Stimulated activated CD8-positive, alpha-beta memory T cell treated with anti-CD3 and anti-CD28 coated beads, Interleukin-4, amount 100 ng/mL, for 48 hours (primary cell): ENCODE results near the gene ZNF750.

ENCODE experiments used
- DNase-seq: peaks from one replicate; pipeline ENCODE4 v3.0.0-alpha.2; 2020

The ZNF750 gene

DNA sequence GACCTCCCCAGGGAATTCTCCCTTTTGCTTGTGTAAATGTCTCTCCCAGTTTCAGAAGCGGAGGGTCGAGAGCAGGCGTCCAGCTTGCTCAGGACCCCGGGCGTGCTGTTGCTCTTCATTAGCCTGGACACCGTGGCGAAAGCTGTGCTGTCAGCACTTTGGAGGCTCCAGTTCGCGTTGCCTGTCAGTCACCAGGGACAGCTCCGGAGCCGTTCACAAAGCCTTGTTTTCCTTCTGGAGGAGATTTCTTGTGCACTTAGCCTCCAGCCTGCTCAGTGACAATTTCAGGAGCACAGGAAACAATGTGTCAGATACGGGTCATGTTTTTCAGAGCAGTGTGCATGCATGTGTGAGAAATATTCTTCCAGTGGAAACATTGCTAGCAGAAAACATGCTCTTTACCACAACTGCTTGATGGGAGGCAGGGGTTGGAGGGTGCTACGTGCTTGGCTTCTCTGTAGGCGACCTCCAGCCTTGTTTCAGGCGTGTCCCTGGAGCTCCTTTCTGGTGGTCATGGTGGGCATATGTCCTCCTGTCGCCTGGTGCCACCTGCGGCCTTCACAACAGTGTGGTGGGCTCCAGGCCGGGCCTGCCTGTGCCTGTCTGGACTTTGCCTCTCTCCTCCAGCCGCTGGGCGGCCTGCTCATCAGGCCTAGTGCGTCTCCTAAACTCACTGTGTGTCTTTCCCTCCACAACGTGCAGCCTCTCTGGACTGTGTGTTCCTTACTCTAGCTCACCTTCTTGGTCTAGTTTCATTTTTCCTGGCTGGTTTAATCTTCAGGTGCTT, 29.0 kb downstream of the ZNF750 start:
- DNase-seq = no peak

DNA sequence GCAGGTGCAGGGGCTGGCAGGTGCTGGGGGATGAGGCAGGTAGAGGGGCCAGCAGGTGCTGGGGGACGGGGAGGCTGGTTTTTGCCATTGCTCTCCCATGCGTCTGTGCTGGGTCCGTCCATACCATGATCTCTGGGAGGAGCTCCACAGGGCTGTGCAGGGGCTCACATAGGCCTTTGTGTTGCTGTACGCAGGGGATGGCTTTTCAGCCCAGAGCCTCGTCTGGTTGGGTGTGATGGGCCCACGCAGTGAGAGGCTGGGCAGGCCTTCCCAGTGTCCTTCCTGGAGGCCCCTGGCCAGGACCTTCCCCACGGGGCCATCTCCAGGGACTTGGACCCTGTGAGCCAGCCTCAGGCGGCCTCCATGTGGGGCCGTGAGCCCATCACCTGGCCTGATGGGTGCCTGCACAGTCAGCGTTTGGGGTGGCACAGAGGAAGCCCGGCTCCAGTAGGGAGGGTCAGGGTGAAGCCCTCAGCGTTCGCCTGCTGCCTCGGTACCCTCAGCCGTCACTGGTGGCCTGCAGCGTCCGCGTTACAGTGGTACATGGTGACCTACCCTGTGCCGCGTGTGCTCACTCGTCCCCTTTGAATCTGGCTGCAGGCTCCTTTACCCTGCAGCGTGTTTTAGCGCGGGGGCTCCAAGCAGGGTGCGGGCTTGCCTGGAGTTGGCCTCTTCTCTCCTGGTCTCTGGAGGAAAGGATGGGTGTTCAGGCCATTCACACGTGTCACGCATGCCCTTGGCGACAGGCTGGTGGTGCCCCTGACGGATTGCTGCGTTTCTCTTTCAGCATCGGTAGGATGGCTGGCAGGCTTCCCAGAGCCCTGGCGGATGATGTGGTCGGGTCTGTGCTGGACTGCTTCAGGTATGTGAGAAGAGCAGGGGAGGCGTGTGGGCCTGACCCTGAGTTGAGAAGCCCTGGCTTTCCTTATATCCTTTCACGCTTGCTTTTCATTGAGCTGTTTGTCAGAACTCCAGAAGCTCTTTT, 30.6 kb downstream of the ZNF750 start:
- no peak for DNase-seq

DNA sequence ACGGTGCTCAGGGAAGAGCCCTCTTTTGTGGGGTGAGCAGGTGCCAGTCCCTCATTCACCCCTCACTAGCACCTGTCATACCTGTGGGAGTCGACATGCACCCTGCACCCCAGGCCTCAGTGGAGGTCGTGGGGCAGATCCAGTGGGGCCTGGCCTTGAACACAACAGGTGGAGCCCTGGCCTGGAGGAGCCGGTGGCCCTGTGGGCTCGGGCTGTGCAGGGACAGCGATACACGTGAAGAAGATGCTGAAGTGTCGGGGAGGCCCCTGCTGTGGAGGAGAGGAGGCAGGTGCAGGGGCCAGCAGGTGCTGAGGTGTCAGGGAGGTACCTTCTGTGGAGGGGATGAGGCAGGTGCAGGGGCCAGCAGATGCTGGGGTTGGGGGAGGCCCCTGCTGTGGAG, 31.8 kb downstream of the ZNF750 start:
- no peak for DNase-seq

DNA sequence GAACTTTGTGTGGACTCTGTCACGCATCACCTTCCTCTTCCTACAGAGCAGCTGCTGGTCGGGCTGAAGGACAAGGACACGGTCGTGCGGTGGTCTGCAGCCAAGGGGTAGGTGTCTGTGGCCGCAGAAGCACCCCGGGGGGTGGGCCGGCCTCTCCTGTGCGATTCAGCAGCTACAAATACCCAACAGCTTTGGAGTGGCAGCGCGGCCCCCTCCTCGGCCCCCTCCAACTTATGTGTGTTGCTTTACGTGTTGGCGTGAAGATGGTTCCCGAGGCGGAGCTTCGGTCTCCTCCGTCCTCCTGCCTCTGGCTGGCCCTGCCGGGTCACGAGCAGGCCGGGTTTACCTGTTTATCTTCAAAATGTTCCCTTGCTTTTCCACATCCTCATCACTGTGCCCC, 32.3 kb downstream of the ZNF750 start:
- no peak for DNase-seq

DNA sequence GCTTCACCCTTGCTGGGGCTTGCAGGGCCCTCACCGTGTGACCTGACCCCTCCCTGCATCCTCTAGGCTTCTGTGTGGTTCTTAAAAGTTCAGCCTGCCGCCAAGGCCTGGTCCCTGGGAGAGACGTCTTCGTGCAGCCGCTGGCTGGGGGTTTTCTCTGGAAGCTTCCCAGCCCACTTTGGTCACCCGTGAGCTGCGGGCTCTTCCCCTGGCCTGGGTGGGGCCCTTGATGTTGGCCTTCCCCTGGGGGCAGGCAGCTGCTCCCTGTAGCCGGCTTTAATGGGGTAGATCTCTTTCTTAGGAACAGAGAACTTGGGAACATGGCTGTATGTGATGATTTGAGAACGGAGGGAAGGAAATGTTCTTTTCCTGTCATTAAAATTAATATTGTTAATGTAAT, 32.7 kb downstream of the ZNF750 start:
- no peak for DNase-seq

DNA sequence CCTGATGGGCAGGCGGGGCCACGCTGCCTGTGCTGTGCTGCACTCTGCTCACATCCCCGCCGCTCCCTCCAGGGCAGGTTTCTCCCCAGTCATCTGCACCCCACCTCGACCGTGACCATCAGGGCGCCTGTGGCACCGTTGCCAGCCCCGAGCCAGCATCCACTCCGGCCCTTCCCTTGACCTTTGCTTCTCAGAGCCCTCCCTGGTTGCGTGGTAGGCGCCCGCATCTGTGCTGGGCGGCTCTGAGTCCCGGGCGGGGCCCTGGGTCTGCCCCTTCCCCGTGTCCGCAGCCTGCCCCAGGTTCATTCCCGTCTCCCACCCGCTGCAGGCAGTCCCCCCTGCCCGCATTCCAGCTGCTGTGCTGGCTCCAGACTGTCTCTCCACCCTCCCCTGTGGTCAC, 33.2 kb downstream of the ZNF750 start:
- DNase-seq = no peak

DNA sequence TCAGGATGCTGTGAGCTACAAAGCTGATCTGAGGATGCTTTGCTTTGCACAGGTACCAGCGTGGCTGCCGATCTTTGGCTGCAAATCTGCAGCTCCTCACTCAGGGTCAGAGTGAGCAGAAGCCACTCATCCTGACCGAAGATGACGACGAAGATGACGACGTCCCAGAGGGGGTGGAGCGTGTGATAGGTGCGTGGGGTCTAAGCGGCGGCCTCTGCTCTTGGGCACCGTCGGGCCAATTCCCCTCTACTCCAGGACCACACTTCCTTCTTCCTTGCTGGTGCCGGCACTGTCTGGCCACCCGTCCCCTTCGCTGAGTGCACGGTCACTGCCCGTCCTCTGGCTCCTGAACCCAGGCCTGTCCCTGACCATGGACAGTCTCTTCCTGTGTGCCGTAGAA, 34.0 kb downstream of the ZNF750 start:
- no peak for DNase-seq

DNA sequence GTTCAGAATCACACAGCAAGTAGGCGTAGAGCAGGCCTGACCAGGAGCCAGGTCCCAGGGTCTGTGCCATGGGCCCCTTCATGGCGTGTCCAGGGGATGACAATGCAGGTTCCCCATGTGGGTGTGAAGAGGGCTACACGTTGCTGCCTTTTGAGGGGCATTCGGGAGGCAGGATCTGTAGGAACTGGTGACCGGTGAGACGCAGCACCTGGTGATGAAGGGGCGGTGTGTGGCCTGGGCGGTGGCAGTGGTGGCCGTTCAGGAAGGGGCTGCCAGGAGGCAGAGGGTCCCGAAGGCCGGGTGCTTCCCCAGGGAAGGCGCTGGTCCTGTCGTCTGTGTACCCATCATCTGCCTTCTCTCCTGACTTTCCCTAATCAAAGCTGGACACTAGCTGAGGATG, 34.6 kb downstream of the ZNF750 start:
- no peak for DNase-seq

DNA sequence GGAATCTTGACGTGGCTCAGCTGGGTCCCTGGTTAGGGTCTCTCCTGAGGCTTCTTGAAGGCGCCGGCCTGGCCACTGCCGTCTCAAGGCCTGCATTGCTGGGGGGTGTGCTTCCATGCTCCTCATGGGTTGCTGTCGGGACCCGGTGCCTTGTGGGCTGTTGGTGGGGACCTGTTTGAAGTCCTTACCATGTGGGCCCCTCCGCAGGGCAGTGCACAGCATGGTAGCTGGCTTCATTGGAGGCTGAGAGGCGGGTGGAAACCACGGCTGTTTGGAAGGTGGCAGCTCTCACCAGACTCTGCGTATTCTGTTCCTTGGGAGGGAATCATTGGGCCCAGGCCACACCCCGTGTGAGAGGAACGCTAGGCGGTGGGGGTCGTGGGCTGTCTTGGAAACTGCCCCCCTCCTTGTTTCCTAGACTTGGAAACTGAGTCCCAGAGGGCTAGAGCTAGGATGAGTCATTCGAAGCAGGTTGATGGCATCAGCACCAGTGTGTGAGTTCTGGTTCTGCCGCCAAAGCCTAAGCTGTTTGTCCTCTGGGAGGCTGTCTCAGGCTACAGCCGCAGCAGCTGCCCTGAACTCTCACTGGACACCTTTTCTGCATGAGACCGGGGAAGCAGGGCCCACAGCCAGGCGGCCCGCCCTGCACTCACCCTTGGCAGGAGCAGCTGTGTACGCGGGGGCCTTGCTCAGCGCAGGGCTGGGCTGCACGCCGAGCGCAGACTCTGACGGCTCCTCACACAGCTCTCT, 35.2 kb downstream of the ZNF750 start:
- DNase-seq = no peak

DNA sequence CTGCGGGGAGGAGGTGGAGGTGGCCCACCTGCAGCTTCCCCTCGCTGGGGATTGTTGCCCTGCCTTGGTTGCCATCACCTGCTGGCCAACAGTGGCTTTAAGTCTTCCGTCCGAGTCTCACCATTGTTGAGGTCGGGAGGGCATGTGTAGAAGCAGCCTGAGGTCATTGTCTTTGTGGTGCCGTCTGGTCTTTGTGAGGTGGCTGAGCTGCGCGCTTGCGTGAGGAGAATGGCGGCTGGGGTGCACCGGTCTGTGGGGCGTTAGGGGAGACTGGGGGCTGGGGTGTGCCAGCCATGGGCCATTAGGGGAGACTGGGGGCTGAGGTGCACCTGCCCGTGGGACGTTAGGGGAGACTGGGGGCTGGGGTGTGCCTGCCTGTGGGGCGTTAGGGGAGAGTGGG, 36.2 kb downstream of the ZNF750 start:
- DNase-seq = no peak

DNA sequence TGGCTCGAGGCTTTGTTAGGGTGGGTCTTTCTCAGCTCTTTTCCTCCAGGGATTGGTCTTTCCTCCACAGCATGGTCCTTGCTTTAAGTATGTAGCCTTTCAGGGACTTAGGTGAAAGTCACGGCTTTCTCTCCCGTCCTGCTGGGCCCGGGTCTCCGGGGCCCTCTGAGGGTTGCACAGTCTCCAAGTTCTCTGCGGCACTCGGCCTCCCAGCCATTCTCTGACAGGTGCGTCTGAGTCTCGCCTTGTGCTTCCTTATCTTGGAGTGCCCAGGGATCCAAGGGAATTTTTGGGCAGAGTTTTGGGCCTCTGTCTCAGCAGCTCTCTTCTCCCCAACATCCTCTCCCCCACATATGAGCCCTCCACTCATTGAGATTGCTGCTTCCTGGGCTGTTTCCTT, 36.6 kb downstream of the ZNF750 start:
- DNase-seq = no peak

DNA sequence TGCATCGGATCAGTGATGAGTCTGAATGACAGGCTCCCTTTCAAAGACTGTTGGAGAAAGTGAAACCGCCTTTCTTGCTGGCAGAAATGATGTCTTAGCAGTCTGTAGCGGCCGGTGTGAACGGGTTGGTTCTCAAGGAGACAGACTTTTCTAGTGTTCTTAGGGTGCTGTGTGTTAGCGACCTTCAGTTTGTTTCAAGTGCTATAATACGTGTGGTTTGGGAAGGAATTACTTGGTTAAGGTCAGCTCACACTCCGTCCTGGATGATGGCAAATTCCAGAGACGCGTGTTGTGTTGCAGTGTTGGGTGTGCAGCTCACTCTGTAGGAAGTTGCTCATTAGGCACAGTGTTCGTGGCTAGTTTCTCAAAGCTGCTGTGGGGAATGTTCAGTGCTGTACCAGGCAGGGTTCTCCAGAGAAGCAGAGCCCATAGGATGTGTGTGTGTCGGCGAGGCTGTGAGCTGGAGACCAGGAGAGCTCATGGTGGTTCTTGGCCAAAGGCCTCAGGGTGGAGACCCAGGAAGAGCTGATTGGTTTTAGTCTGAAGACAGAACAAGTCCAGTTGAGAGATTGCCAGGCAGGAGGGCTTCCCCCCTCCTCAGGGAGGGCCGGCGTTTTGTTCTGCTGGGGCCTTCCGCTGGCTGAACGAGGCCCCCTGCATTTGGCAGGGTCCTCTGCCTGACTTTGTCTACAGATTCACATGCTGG, 37.6 kb downstream of the ZNF750 start:
- no peak for DNase-seq

DNA sequence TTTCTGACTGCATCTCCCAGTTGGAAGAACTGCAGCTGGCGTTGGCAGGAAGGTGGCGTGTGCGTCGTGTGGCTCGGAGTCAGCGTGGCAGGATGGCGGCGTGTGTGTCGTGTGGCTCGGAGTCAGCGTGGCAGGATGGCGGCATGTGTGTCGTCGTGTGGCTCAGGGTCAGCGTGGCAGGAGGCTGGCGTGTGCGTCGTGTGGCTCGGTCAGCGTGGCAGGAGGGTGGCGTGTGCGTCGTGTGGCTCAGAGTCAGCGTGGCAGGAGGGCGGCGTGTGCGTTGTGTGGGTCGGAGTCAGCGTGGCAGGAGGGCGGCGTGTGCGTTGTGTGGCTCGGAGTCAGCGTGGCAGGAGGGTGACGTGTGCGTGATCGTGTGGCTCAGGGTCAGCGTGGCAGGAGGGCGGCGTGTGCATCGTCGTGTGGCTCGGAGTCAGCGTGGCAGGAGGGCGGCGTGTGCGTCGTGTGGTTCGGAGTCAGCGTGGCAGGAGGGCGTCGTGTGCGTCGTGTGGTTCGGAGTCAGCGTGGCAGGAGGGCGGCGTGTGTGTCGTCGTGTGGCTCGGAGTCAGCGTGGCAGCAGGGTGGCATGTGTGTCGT, 38.3 kb downstream of the ZNF750 start:
- DNase-seq = no peak

DNA sequence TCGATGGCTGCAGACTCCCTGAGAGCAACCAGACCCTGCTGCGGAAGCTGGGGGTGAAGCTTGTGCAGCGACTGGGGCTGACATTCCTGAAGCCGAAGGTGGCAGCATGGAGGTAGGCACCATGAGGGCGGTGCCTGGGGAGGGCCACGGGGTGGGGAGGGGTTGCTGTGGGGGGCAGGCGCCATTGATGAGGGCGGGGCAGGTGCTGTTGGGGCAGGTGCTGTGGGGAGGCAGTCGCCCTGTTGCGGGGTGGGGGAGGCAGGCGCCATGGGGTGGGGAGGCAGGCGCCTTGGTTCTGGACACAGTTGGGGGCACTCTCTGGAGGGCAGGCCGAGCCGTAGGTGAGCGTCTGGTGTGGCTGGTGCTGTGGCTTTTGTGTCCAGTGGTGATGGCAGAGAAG, 38.9 kb downstream of the ZNF750 start:
- no peak for DNase-seq

DNA sequence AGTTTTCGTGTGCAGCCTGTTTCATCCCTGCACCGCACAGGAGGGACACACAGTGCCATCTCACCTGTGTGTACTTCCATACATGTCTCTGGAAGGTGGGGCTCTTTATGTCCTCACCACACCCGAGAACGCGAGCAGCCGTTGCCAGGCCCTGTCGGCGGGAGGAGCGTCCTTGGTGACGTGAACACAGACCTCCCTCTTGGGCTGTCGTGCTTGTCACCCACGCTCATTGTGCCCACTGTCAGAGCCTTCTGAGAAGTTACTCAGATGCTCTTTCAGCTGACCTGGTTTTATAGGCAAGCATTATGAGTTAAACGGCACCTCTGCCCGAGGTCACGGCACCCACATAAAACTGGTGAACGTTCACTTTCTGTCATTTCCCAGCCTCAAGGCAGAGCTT, 40.2 kb downstream of the ZNF750 start:
- no peak for DNase-seq

DNA sequence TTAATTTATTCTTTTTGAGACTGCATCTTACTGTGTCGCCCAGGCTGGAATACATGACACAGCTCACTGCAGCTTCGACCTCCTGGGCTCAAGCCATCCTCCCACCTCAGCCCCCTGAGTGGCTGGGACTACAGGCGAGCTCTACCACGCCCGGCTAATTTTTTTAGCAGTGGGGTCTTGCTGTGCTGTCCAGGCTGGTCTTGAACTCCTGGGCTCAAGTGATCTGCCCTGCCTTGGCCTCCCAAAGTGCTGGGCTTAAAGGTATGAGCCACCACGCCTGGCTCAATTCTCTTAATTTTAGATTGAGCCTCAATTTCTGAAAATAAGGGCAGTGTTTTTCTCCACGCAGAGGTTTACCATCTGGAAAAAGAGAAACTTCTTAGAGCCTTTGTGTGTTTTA, 41.1 kb downstream of the ZNF750 start:
- no peak for DNase-seq

DNA sequence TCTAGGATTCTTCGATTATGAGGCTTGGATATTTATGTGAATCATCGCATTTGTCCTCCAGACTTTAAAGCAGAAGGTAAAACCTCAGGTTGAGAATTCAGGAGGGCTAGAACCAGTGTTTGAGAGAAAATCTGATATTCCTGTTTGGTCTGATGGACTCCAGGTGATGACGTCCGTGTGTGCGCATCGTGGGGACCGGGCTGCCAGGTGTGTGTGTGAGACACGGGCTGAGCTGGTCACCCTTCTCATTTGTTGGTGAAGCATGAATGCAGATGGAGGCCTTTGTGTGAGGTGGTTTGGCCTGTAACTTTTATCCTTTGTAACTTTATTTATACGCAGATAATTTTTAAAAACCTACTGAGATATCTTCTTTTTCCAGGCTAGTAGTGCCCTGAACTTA, 42.8 kb downstream of the ZNF750 start:
- no peak for DNase-seq

DNA sequence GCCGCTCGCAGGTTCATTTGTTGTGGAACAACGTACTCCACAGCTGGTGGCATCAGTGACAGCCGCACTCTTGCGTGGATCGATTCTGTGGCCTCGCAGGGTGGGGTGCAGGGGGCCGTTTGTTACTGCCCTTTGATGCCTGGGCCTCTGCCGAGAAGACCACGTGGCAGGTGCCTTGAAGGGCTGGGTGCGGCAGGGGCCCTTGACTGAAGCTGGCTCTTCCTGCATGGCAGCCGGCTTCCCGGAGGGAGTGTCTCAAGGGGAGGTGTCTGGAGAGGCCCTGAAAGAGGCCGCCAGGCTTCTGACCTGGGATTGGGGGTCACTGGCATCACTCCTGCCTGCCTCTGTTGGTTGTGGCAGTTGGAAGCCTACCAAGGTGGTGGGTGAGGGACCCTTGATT, 44.2 kb downstream of the ZNF750 start:
- DNase-seq = no peak

DNA sequence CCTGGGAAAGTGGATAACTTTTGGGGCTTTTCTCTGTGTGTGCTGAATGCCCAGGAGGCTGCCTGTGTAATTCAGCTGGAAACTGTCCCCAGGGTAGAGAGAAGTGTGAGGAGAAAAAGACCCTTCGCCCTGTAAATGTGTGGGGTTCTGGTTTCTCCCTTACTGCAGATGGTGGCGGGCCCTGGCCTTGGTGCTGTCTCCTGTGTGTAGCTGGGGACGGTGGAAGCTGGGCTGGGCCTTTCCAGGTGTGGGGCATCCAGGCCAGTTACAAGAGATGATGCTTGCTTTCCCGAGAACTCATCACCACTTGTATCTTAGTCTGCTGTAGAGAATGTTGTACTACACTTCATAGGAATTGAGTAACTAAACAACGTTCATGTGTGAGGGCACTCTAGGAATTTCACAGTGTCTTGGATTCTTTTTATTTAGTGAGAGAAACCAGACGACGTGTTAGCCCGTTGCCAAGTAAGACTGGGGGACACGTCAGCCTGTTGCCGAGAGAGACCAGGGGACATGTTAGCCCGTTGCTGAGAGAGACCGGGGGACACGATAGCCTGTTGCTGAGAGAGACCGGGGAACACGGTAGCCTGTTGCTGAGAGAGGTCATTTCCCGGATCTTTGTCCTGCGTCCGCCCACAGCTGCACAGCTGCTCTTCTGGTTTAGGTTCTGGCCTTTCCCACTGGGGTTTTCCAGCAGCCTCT, 44.9 kb downstream of the ZNF750 start:
- no peak for DNase-seq

DNA sequence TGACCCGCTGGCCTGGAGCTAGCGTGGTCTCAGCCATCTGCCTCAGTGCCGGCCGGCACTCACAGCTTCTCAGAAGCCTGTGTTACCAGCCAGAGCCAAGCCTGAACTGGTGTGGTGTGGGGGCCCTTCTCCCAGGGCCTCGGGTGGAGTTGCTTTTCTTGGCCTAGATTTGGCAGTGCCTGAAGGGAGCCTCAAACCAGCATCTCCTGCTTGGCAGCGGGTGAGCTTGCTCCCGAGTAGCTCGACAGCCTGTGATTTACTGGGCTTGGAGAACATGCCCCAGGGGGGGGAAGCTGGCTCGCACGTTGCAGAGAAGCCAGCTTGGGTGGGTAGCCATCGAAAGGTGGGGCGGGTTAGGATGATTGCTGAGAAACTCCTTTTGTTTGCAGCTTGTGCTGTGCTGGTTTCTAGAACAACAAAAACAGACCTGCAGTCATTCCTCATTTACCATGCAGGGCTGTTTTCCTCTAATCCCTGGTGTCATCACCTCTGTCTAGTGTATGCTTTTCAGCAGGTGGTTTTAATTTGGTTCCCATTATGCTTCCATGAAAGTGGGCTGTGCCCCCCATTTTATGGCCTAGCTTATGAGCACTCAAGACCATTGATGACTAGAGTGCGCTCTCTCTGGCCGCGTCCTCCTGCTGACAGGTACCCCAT, 45.7 kb downstream of the ZNF750 start:
- DNase-seq = no peak

DNA sequence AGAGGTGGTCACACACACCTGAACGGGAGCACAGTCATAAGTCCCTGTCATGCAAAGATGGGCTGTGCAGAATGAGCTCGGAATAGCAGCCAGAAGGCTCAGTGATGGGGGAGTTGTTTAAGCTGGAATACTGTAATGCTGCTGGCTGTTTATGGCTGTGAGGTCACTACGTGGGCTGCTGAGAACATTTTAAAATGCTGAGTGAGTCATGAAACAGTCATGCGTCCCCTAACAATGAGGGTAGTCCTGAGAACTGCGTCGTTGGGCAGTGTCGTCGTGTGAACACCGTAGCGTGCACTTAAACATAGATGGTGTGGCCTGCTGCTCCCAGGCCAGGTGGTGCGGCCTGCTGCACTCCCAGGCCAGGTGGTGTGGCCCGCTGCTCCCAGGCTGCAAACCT, 48.3 kb downstream of the ZNF750 start:
- DNase-seq = no peak
